ENCODE measurements around the gene GBA2.

The GBA2 gene

GRCh38 chr9:35748858-35749514, at the start of gene GBA2, which contains the start of gene RGP1:
Gene GBA2, minus strand, starts transcription at chr9:35749228. Its CDS starts 524 bp downstream, at chr9:35748704.
Gene RGP1, plus strand, starts transcription at chr9:35749287. Its CDS starts 469 bp downstream, at chr9:35749756.
- DNase-seq (ENCODE audit: low spot score) = peak; percentile 90
- FAIRE-seq = no peak

- DNase-seq (ENCODE audit: low spot score) = no peak
- FAIRE-seq = no peak
Observed at GRCh38 chr9:35797311-35798109, 48.5 kb upstream of the GBA2 start.

GRCh38 chr9:35795695-35796094, 46.7 kb upstream of the GBA2 start:
- peak; percentile 30 for FAIRE-seq
- DNase-seq (ENCODE audit: low spot score) = no peak

GRCh38 chr9:35793461-35793860, 44.4 kb upstream of the GBA2 start:
- FAIRE-seq = no peak
- DNase-seq (ENCODE audit: low spot score) = no peak

- FAIRE-seq (peak; percentile 92), DNase-seq (ENCODE audit: low spot score) (no peak)
Observed at GRCh38 chr9:35792826-35793225, 43.8 kb upstream of the GBA2 start.

GRCh38 chr9:35792024-35792813, 43.2 kb upstream of the GBA2 start:
- FAIRE-seq (no peak), DNase-seq (ENCODE audit: low spot score) (no peak)

GRCh38 chr9:35791297-35791921, 42.4 kb upstream of the GBA2 start, which contains the start of gene NPR2:
Gene NPR2, plus strand, starts transcription at chr9:35791591. Its CDS starts 818 bp downstream, at chr9:35792409.
- FAIRE-seq = no peak
- DNase-seq (ENCODE audit: low spot score) = peak; percentile 51

GRCh38 chr9:35790385-35791296, 41.6 kb upstream of the GBA2 start:
- FAIRE-seq (peak; percentile 65), DNase-seq (ENCODE audit: low spot score) (peak; percentile 90)

GRCh38 chr9:35790025-35790384, 41.0 kb upstream of the GBA2 start:
- FAIRE-seq = no peak
- no peak for DNase-seq (ENCODE audit: low spot score)

- no peak for DNase-seq (ENCODE audit: low spot score)
- FAIRE-seq = no peak
Observed at GRCh38 chr9:35789541-35789940, 40.5 kb upstream of the GBA2 start.

GRCh38 chr9:35783418-35783817, 34.4 kb upstream of the GBA2 start:
- no peak for FAIRE-seq

GRCh38 chr9:35781066-35781465, 32.0 kb upstream of the GBA2 start:
- no peak for DNase-seq (ENCODE audit: low spot score)
- FAIRE-seq = no peak

More at GRCh38 chr9:35783418-35783817, 34.4 kb upstream of the GBA2 start:
- no peak for DNase-seq (ENCODE audit: low spot score)

GRCh38 chr9:35778496-35778895, 29.5 kb upstream of the GBA2 start:
- FAIRE-seq (no peak), DNase-seq (ENCODE audit: low spot score) (no peak)

GRCh38 chr9:35776018-35776417, 27.0 kb upstream of the GBA2 start:
- FAIRE-seq = no peak
- DNase-seq (ENCODE audit: low spot score) = no peak

GRCh38 chr9:35774907-35775635, 26.0 kb upstream of the GBA2 start:
- FAIRE-seq (no peak), DNase-seq (ENCODE audit: low spot score) (no peak)

- FAIRE-seq (no peak), DNase-seq (ENCODE audit: low spot score) (no peak)
Observed at GRCh38 chr9:35771943-35772342, 22.9 kb upstream of the GBA2 start.

GRCh38 chr9:35771534-35771933, 22.5 kb upstream of the GBA2 start:
- DNase-seq (ENCODE audit: low spot score) = no peak

GRCh38 chr9:35771075-35771433, 22.0 kb upstream of the GBA2 start:
- DNase-seq (ENCODE audit: low spot score) (no peak), FAIRE-seq (no peak)

More at GRCh38 chr9:35771534-35771933, 22.5 kb upstream of the GBA2 start:
- FAIRE-seq = no peak

GRCh38 chr9:35769763-35770162, 20.7 kb upstream of the GBA2 start:
- DNase-seq (ENCODE audit: low spot score) (no peak), FAIRE-seq (no peak)

- no peak for DNase-seq (ENCODE audit: low spot score)
- FAIRE-seq = no peak
Observed at GRCh38 chr9:35767458-35767857, 18.4 kb upstream of the GBA2 start.
